ENCODE measurements around the gene KBTBD12.

GRCh38 chr3:128006061-128007032 is 91.3 kb downstream of the KBTBD12 start:
- TF ChIP-seq CTCF (IDR thresholded peaks at IDR 0.05): no peak
- no peak for TF ChIP-seq RAD21 (conservative IDR thresholded peaks at IDR 0.05 in 1 of 2, IDR thresholded peaks at IDR 0.05 in 1 of 2)
- no peak for TF ChIP-seq POLR2A (IDR thresholded peaks at IDR 0.05; ENCODE audit: low read length)
- no peak for TF ChIP-seq PHF8 (IDR thresholded peaks at IDR 0.05; ENCODE audit: borderline replicate concordance, low read depth)
- TF ChIP-seq NR3C1 (IDR thresholded peaks at IDR 0.05): no peak
- no peak for TF ChIP-seq ZFP36 (IDR thresholded peaks at IDR 0.05; ENCODE audit: borderline replicate concordance, partially characterized antibody)
- TF ChIP-seq CHD2 (IDR thresholded peaks at IDR 0.05; ENCODE audit: low read length, partially characterized antibody): no peak
- no peak for TF ChIP-seq HOXA7 (CRISPR knock-in tag; IDR thresholded peaks at IDR 0.05)
- TF ChIP-seq MAX (IDR thresholded peaks at IDR 0.05): no peak
- TF ChIP-seq SMC3 (IDR thresholded peaks at IDR 0.05): no peak

All from A549 (cell line).